ENCODE measurements around the gene TCTA.
A peak's percentile ranks its signal among the peaks of the same experiment; 100 is the strongest.

The TCTA gene

DNA sequence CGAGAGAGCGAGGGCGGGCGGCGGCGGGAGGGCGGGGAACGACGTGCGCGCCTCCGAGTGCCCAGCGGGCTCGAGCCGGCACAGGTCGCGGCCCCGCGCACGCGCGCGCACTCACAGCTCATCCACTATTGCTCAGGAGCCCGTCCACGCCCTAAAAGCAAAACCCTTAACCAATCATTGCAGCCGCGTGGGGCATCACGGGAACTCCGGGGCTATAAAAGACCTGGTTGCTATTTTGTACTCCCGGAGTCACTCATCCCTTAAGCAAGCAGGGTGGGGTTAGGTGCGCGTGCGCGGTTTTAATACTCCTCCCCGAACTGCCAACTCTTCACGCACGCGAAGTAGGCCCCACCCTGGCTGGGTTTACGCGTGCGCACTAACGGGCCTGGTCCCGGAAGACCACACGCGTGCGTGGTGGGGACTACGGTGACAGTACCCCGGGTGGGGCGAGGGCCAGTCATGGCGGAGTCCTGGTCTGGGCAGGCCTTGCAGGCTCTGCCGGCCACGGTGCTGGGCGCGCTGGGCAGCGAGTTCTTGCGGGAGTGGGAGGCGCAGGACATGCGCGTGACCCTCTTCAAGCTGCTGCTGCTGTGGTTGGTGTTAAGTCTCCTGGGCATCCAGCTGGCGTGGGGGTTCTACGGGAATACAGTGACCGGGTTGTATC is at the start of gene TCTA, which contains the start of gene RHOA:
Gene TCTA, plus strand, starts transcription at position 456 of the 664 bp plus-strand sequence. Its CDS starts 4 bp downstream, at position 460.
Gene RHOA, minus strand, starts transcription at position 9 of the 664 bp plus-strand sequence. CDS start 36,387 bp downstream, outside the sequence.
- DNase-seq: peak; percentile 99
- H3K9me3 ChIP-seq (ENCODE audit: severe bottlenecking): no peaks in the 10 kb centered on the region
- H3K4me3 ChIP-seq (ENCODE audit: low read depth, low read length): peak within 1 kb of the TSS; percentile 97
- peak within 1 kb of the TSS; percentile 94 for H3K27ac ChIP-seq
- H3K36me3 ChIP-seq: peaks cover 26% of the 10 kb centered on the region
- TF ChIP-seq, protein P1, sequence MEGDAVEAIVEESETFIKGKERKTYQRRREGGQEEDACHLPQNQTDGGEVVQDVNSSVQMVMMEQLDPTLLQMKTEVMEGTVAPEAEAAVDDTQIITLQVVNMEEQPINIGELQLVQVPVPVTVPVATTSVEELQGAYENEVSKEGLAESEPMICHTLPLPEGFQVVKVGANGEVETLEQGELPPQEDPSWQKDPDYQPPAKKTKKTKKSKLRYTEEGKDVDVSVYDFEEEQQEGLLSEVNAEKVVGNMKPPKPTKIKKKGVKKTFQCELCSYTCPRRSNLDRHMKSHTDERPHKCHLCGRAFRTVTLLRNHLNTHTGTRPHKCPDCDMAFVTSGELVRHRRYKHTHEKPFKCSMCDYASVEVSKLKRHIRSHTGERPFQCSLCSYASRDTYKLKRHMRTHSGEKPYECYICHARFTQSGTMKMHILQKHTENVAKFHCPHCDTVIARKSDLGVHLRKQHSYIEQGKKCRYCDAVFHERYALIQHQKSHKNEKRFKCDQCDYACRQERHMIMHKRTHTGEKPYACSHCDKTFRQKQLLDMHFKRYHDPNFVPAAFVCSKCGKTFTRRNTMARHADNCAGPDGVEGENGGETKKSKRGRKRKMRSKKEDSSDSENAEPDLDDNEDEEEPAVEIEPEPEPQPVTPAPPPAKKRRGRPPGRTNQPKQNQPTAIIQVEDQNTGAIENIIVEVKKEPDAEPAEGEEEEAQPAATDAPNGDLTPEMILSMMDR (IDR thresholded peaks at IDR 0.05; ENCODE audit: low read depth, low read length): no peak
- H3K27me3 ChIP-seq (ENCODE audit: insufficient read depth, low read depth, severe bottlenecking): no peaks in the 10 kb centered on the region

DNA sequence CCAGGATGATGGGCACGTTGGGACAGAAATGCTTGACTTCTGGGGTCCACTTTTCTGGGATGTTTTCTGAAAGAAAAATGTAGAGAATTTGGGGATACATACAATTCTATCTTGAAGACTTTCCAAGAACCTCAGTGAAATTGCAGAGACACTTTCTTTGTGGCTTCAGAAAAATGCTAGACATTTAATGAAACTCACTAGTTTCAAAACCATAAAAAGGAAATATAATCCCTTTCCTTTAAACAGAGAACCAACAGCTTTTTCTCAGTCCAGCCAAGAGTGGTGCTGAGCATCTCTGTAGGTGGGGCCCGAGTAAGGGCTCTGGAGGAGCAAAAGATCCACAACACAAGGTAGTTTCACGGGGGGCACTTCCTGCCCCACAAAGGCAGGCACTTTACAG is 49.7 kb upstream of the TCTA start:
- H3K36me3 ChIP-seq: peaks cover 92% of the 10 kb centered on the region
- DNase-seq: no peak
- H3K27ac ChIP-seq: no peak overlapping the region
- TF ChIP-seq, protein P1 (IDR thresholded peaks at IDR 0.05; ENCODE audit: low read depth, low read length): no peak
- H3K9me3 ChIP-seq (ENCODE audit: severe bottlenecking): no peaks in the 10 kb centered on the region
- H3K4me3 ChIP-seq (ENCODE audit: low read depth, low read length): no peak overlapping the region
- H3K27me3 ChIP-seq (ENCODE audit: insufficient read depth, low read depth, severe bottlenecking): no peaks in the 10 kb centered on the region

GRCh38 chr3:49370585-49371290 is 41.5 kb upstream of the TCTA start:
- TF ChIP-seq, protein P1 (IDR thresholded peaks at IDR 0.05; ENCODE audit: low read depth, low read length): no peak
- DNase-seq: no peak
- Histone ChIP-seq H3K27ac (no peak overlapping the region), H3K4me3 (ENCODE audit: low read depth, low read length) (no peak overlapping the region), H3K27me3 (ENCODE audit: insufficient read depth, low read depth, severe bottlenecking) (no peaks in the 10 kb centered on the region), H3K9me3 (ENCODE audit: severe bottlenecking) (no peaks in the 10 kb centered on the region), H3K36me3 (peaks cover 94% of the 10 kb centered on the region)

DNA sequence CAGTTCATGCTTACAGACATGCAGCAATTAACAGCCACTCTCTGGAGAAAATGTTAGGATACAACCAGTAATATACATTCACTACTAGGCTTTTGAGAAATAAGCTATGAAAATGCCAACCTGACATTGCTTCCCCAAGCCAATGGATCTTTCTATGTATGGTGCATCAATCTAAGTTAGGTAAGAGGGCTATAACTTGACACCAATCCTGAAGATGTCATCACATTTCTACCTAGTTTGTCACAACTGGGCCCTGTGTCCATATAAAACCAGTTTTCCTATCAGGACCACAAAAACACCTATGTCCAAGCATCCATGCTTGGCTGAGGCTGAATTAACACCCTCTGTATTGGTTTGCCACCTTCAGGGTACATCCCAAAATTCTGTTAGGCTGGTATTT is 40.3 kb upstream of the TCTA start:
- Histone ChIP-seq H3K27me3 (ENCODE audit: insufficient read depth, low read depth, severe bottlenecking) (no peaks in the 10 kb centered on the region), H3K36me3 (peaks cover 87% of the 10 kb centered on the region), H3K9me3 (ENCODE audit: severe bottlenecking) (no peaks in the 10 kb centered on the region), H3K27ac (no peak overlapping the region), H3K4me3 (ENCODE audit: low read depth, low read length) (no peak overlapping the region)
- DNase-seq: no peak
- TF ChIP-seq, protein P1 (IDR thresholded peaks at IDR 0.05; ENCODE audit: low read depth, low read length): no peak

GRCh38 chr3:49377483-49377882 is 34.7 kb upstream of the TCTA start:
- H3K9me3 ChIP-seq (ENCODE audit: severe bottlenecking): no peaks in the 10 kb centered on the region
- DNase-seq: no peak
- H3K27me3 ChIP-seq (ENCODE audit: insufficient read depth, low read depth, severe bottlenecking): no peaks in the 10 kb centered on the region
- no peak overlapping the region for H3K4me3 ChIP-seq (ENCODE audit: low read depth, low read length)
- TF ChIP-seq, protein P1 (IDR thresholded peaks at IDR 0.05; ENCODE audit: low read depth, low read length): no peak
- peaks cover 37% of the 10 kb centered on the region for H3K36me3 ChIP-seq
- no peak overlapping the region for H3K27ac ChIP-seq
